OCI-M1 (cell line): ENCODE data around the gene PTH.

Experiments
- DNase-seq: peaks from one replicate; lab custom pipeline; 2025; lab: John Stamatoyannopoulos, UW

The PTH gene

GRCh38 chr11:13495929-13496328 is at the start of gene PTH:
TSS of gene PTH (minus strand) at chr11:13495997. CDS start at chr11:13492855, 3,142 bp downstream.
- DNase-seq: no peak

- DNase-seq: no peak
These were observed 42.2 kb upstream of the PTH start for GRCh38 chr11:13538044-13538443.

GRCh38 chr11:13535819-13536218 is 40.0 kb upstream of the PTH start:
- DNase-seq: peak; percentile 27

GRCh38 chr11:13534358-13534757 is 38.6 kb upstream of the PTH start:
- DNase-seq: no peak

- DNase-seq: no peak
These were observed 29.5 kb upstream of the PTH start for GRCh38 chr11:13525257-13525656.

GRCh38 chr11:13503393-13503792 is 7.6 kb upstream of the PTH start:
- DNase-seq: no peak

GRCh38 chr11:13502492-13502891 is 6.7 kb upstream of the PTH start:
- no peak for DNase-seq

- no peak for DNase-seq
These were observed 1.7 kb downstream of the PTH start for GRCh38 chr11:13494051-13494450.

GRCh38 chr11:13487661-13488030 is 8.2 kb downstream of the PTH start:
- DNase-seq: peak; percentile 85

- DNase-seq: peak; percentile 94
These were observed 8.7 kb downstream of the PTH start for GRCh38 chr11:13486926-13487660.

- no peak for DNase-seq
These were observed 15.6 kb downstream of the PTH start for GRCh38 chr11:13480198-13480597.

- no peak for DNase-seq
These were observed 16.1 kb downstream of the PTH start for GRCh38 chr11:13479688-13480087.

- DNase-seq: no peak
These were observed 20.7 kb downstream of the PTH start for GRCh38 chr11:13475091-13475490.

GRCh38 chr11:13473013-13473722 is 22.6 kb downstream of the PTH start:
- no peak for DNase-seq

- DNase-seq: no peak
These were observed 27.0 kb downstream of the PTH start for GRCh38 chr11:13468750-13469149.

- DNase-seq: peak; percentile 78
These were observed 29.9 kb downstream of the PTH start for GRCh38 chr11:13465909-13466371.

GRCh38 chr11:13463779-13464290 is 32.0 kb downstream of the PTH start:
- DNase-seq: peak; percentile 67

- DNase-seq: peak; percentile 97
These were observed 32.7 kb downstream of the PTH start, which contains the start of gene BTBD10 for GRCh38 chr11:13462901-13463778. TSS of gene BTBD10 (minus strand) at chr11:13463222. CDS start at chr11:13445124, 18,098 bp downstream.

GRCh38 chr11:13462311-13462900 is 33.4 kb downstream of the PTH start:
- DNase-seq: peak; percentile 69

- no peak for DNase-seq
These were observed 34.5 kb downstream of the PTH start for GRCh38 chr11:13461291-13461690.

- DNase-seq: no peak
These were observed 44.9 kb downstream of the PTH start for GRCh38 chr11:13450832-13451397.
